22Rv1 (cell line): ENCODE results near the gene CACNA1E.

Source experiments
- ZFX ChIP-seq: fragments of 450-650 bp; IDR thresholded peaks from 2 replicates; pipeline ENCODE4 v1.6.1; 2017; ENCODE audit warnings: antibody characterized with exemption, borderline replicate concordance
- TF ChIP-seq, protein P1 (sequence below): fragments of 450-650 bp; IDR thresholded peaks from 2 replicates; pipeline ENCODE4 v1.5.1; 2017; ENCODE audit warnings: mild to moderate bottlenecking

DNA sequence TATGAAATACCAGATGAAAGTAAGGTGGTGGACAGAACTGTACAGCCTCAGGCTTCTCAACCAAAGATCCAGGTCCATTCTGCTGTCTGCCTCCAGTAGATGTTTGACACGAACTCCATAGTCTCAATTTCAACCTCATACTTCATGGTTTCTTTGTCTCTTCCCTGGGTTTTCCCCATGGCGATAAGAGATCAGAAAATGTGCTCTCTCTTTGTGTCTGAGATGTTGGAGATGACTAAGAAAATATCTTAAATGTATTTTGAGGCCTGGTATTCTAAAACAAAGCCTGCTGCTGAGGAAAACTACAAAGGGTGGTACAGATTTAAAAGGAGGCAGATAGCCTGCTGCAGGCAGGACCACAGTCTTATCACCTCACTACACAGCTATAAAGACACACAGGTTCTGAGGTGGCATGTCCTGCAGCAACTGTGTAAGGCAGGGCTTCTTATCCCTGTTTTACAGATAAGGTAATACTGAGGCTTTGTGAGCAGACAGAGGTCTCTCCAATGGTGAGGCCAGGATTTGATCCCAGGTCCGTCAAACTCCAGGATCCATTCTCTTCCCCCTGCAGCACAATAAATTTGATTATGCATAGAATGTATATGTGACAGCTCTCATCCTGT is 40.0 kb upstream of the CACNA1E start:
- TF ChIP-seq, protein P1, sequence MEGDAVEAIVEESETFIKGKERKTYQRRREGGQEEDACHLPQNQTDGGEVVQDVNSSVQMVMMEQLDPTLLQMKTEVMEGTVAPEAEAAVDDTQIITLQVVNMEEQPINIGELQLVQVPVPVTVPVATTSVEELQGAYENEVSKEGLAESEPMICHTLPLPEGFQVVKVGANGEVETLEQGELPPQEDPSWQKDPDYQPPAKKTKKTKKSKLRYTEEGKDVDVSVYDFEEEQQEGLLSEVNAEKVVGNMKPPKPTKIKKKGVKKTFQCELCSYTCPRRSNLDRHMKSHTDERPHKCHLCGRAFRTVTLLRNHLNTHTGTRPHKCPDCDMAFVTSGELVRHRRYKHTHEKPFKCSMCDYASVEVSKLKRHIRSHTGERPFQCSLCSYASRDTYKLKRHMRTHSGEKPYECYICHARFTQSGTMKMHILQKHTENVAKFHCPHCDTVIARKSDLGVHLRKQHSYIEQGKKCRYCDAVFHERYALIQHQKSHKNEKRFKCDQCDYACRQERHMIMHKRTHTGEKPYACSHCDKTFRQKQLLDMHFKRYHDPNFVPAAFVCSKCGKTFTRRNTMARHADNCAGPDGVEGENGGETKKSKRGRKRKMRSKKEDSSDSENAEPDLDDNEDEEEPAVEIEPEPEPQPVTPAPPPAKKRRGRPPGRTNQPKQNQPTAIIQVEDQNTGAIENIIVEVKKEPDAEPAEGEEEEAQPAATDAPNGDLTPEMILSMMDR, result no peak
- TF ChIP-seq ZFX, result no peak
